ENCODE results near the gene VASP. TPM values are rescaled to one million over a fixed set of nuclear protein-coding genes. Genes with fewer than 3 reads are reported as not detected.

VASP gene
- total and polyA plus RNA-seq, 9 of the 15 experiments (the other 6 are each of a cell fraction or from before 2014, with no cell fraction given): 16.7 to 261 (median 112) TPM

GRCh38 chr19:45485305-45486077 is 21.8 kb upstream of the VASP start (continued):
- TF ChIP-seq FOXP4 (CRISPR knock-in tag; IDR thresholded peaks at IDR 0.05; ENCODE audit: borderline replicate concordance): 0 out of 2 replicates have a peak, but pooled peaks have one; percentile 42
- no peak for TF ChIP-seq THAP12 (CRISPR knock-in tag; IDR thresholded peaks at IDR 0.05)
- TF ChIP-seq ARID3B (CRISPR knock-in tag; IDR thresholded peaks at IDR 0.05; ENCODE audit: borderline replicate concordance): no peak
- no peak for TF ChIP-seq NELFE (IDR thresholded peaks at IDR 0.05; ENCODE audit: insufficient read depth, insufficient read length)
- no peak for TF ChIP-seq ATF2 (CRISPR knock-in tag; IDR thresholded peaks at IDR 0.05)
- TF ChIP-seq TRIM28 (IDR thresholded peaks at IDR 0.05): peak; percentile 47; the same call in 1 of the 2 replicates
- no peak for TF ChIP-seq ZNF121 (CRISPR knock-in tag; conservative IDR thresholded peaks at IDR 0.05)
- peak; percentile 87 for TF ChIP-seq ZBTB7A (IDR thresholded peaks at IDR 0.05; ENCODE audit: borderline replicate concordance, control insufficient read depth, low read depth, low read length)
- no peak for TF ChIP-seq SAFB (IDR thresholded peaks at IDR 0.05; ENCODE audit: borderline replicate concordance, low read depth, low read length)
- TF ChIP-seq POLR2B (IDR thresholded peaks at IDR 0.05; ENCODE audit: low read depth, partially characterized antibody): no peak
- TF ChIP-seq RHOXF2B (CRISPR knock-in tag; conservative IDR thresholded peaks at IDR 0.05): no peak
- TF ChIP-seq PYGO2 (tag; IDR thresholded peaks at IDR 0.05): no peak
- TF ChIP-seq SRF (CRISPR knock-in tag; IDR thresholded peaks at IDR 0.05): peak in 1 of 2 experiments; percentile 57; a peak in 1 of 4 replicates
- peak; percentile 77; the same call in 1 of the 2 replicates for TF ChIP-seq BACH1 (tag; IDR thresholded peaks at IDR 0.05)
- peak; percentile 17 to 61 for TF ChIP-seq E2F6 (IDR thresholded peaks at IDR 0.05; ENCODE audit: borderline replicate concordance in 1 of 2, extremely low read depth in 1 of 2, insufficient read depth in 1 of 2, insufficient read length in 1 of 2, low read depth in 1 of 2, low read length in 1 of 2, poor library complexity in 1 of 2, severe bottlenecking in 1 of 2)
- no peak for TF ChIP-seq ZNF655 (CRISPR knock-in tag; IDR thresholded peaks at IDR 0.05)

All from K562 (cell line).